H9 (cell line): ENCODE results near the gene RNF217. TPM values are rescaled to one million over a fixed set of nuclear protein-coding genes. Genes with fewer than 3 reads are reported as not detected.

Source experiments
- DNase-seq: peaks from one replicate; pipeline ENCODE4 v3.0.0-alpha.2; 2017
- H2AFZ ChIP-seq: one replicate; pipeline ENCODE4 v1.6.1; 2013; ENCODE audit warnings: mild to moderate bottlenecking, low read length, control low read depth, moderate library complexity
- H2AK5ac ChIP-seq: 2 replicates; pipeline ENCODE4 v1.6.1; 2013; ENCODE audit warnings: low read length, control low read depth, mixed read lengths; ENCODE audit not compliant: insufficient read length
- H2BK120ac ChIP-seq: one replicate; pipeline ENCODE4 v1.6.1; 2013; ENCODE audit warnings: low read depth, mild to moderate bottlenecking, low read length, control low read depth, inconsistent platforms; ENCODE audit not compliant: poor library complexity, severe bottlenecking
- H2BK12ac ChIP-seq: 2 replicates; pipeline ENCODE4 v1.6.1; 2013; ENCODE audit warnings: low read length, control low read depth, mixed read lengths, low read depth; ENCODE audit not compliant: insufficient read length
- H2BK15ac ChIP-seq: 2 replicates; pipeline ENCODE4 v1.6.1; 2013; ENCODE audit warnings: low read depth, low read length, control low read depth
- H2BK20ac ChIP-seq: one replicate; pipeline ENCODE4 v1.6.1; 2013; ENCODE audit warnings: low read depth, mild to moderate bottlenecking, low read length, control low read depth, inconsistent platforms; ENCODE audit not compliant: poor library complexity, severe bottlenecking
- H2BK5ac ChIP-seq: 2 replicates; pipeline ENCODE4 v1.6.1; 2013; ENCODE audit warnings: low read length, control low read depth, mixed read lengths; ENCODE audit not compliant: insufficient read length
- H3K14ac ChIP-seq: 2 replicates; pipeline ENCODE4 v1.6.1; 2013; ENCODE audit warnings: low read length, control low read depth; ENCODE audit not compliant: insufficient read depth
- H3K18ac ChIP-seq: 2 replicates; pipeline ENCODE4 v1.6.1; 2013; ENCODE audit warnings: low read depth, mild to moderate bottlenecking, mixed read lengths, low read length, control low read depth; ENCODE audit not compliant: insufficient read length
- H3K23ac ChIP-seq: 2 replicates; pipeline ENCODE4 v1.6.1; 2013; ENCODE audit warnings: low read length, control low read depth, mixed read lengths, low read depth; ENCODE audit not compliant: insufficient read length
- H3K23me2 ChIP-seq: 2 replicates; pipeline ENCODE4 v1.6.1; 2013; ENCODE audit warnings: low read depth, mild to moderate bottlenecking, mixed read lengths, low read length, control low read depth; ENCODE audit not compliant: insufficient read length, poor library complexity, severe bottlenecking
- H3K27ac ChIP-seq: 2 replicates; pipeline ENCODE4 v1.5.1; 2013; ENCODE audit warnings: low read length, control low read depth, mixed read lengths, low read depth; ENCODE audit not compliant: insufficient read length
- H3K27me3 ChIP-seq: 2 replicates; pipeline ENCODE4 v1.6.1; 2013; ENCODE audit warnings: low read length, control low read depth, inconsistent platforms; ENCODE audit not compliant: insufficient read depth
- H3K4ac ChIP-seq: 2 replicates; pipeline ENCODE4 v1.6.1; 2013; ENCODE audit warnings: low read depth, mild to moderate bottlenecking, control low read depth, inconsistent platforms, low read length, moderate library complexity
- H3K4me1 ChIP-seq: 2 replicates; pipeline ENCODE4 v1.6.1; 2013; ENCODE audit warnings: low read length, control low read depth, inconsistent platforms; ENCODE audit not compliant: insufficient read depth
- H3K4me2 ChIP-seq: 2 replicates; pipeline ENCODE4 v1.6.1; 2013; ENCODE audit warnings: low read length, control low read depth, mixed read lengths; ENCODE audit not compliant: insufficient read length, insufficient read depth
- H3K56ac ChIP-seq: 2 replicates; pipeline ENCODE4 v1.6.1; 2013; ENCODE audit warnings: low read depth, mild to moderate bottlenecking, mixed read lengths, low read length, control low read depth; ENCODE audit not compliant: insufficient read length
- H3K79me1 ChIP-seq: 2 replicates; pipeline ENCODE4 v1.6.1; 2013; ENCODE audit warnings: low read depth, mild to moderate bottlenecking, moderate library complexity, low read length, control low read depth, inconsistent platforms; ENCODE audit not compliant: insufficient read depth, poor library complexity, severe bottlenecking
- H3K79me2 ChIP-seq: 2 replicates; pipeline ENCODE4 v1.6.1; 2013; ENCODE audit warnings: low read length, control low read depth, inconsistent platforms; ENCODE audit not compliant: insufficient read depth
- H3K9ac ChIP-seq: 2 replicates; pipeline ENCODE4 v1.6.1; 2013; ENCODE audit warnings: low read length, control low read depth, mixed read lengths; ENCODE audit not compliant: insufficient read length; ENCODE audit errors: extremely low read depth
- H3K9me3 ChIP-seq: one replicate; pipeline ENCODE4 v1.6.1; 2013; ENCODE audit warnings: low read depth, low read length, inconsistent platforms; ENCODE audit not compliant: control insufficient read depth
- H3T11ph ChIP-seq: one replicate; pipeline ENCODE4 v1.6.1; 2013; ENCODE audit warnings: mild to moderate bottlenecking, low read length, control low read depth, inconsistent platforms
- H4K20me1 ChIP-seq: one replicate; pipeline ENCODE4 v1.6.1; 2013; ENCODE audit not compliant: control insufficient read depth, insufficient read length, insufficient read depth
- H4K5ac ChIP-seq: 2 replicates; pipeline ENCODE4 v1.6.1; 2013; ENCODE audit warnings: low read depth, mild to moderate bottlenecking, mixed read lengths, low read length, control low read depth; ENCODE audit not compliant: insufficient read length
- H4K8ac ChIP-seq: replicated peaks from 2 replicates; pipeline ENCODE4 v1.6.1; 2013; ENCODE audit warnings: low read length, control low read depth, mixed read lengths, low read depth; ENCODE audit not compliant: insufficient read length
- H4K91ac ChIP-seq: 2 replicates; pipeline ENCODE4 v1.6.1; 2013; ENCODE audit warnings: low read depth, mild to moderate bottlenecking, moderate library complexity, mixed read lengths, low read length, control low read depth; ENCODE audit not compliant: insufficient read length
- H3K27ac Mint-ChIP-seq, 3 experiments: 2 replicates in 2 of 3; 3 replicates in 1 of 3; pipeline ENCODE4 v1.8.0; 2020 to 2021; ENCODE audit warnings: mixed read lengths in 3 of 3, mild to moderate bottlenecking in 1 of 3, moderate library complexity in 1 of 3
- H3K27me3 Mint-ChIP-seq: 2 replicates; pipeline ENCODE4 v1.8.0; 2021; ENCODE audit warnings: low read depth, mild to moderate bottlenecking, moderate library complexity, mixed read lengths
- H3K36me3 Mint-ChIP-seq, 3 experiments: 2 replicates in 2 of 3; 3 replicates in 1 of 3; pipeline ENCODE4 v1.8.0; 2020 to 2021; ENCODE audit warnings: low read depth in 3 of 3, mixed read lengths in 3 of 3; ENCODE audit not compliant: insufficient read depth in 1 of 3
- H3K4me1 Mint-ChIP-seq, 2 experiments: 2 replicates each; pipeline ENCODE4 v1.8.0; 2020; ENCODE audit warnings: mixed read lengths in 2 of 2
- H3K4me3 Mint-ChIP-seq, 2 experiments: 2 replicates in 1 of 2; 3 replicates in 1 of 2; pipeline ENCODE4 v1.8.0; 2020 to 2021; ENCODE audit warnings: mild to moderate bottlenecking in 2 of 2, mixed read lengths in 2 of 2, moderate library complexity in 1 of 2
- H3K9me3 Mint-ChIP-seq, 2 experiments: 2 replicates in 1 of 2; 3 replicates in 1 of 2; pipeline ENCODE4 v1.8.0; 2020; ENCODE audit warnings: mild to moderate bottlenecking in 2 of 2, mixed read lengths in 2 of 2, moderate library complexity in 1 of 2
- CTCF ChIP-seq: fragments of 200-600 bp; sonication (generic); conservative IDR thresholded peaks from 3 replicates; pipeline ENCODE4 v1.8.0; 2021; ENCODE audit warnings: antibody characterized with exemption, mild to moderate bottlenecking
- WGBS: extraction: QIAGEN DNeasy Blood & Tissue Kit; methylation state at CpG from one replicate; pipeline ENCODE4 v1.1.7; 2013; ENCODE audit warnings: missing lambda C conversion rate, low lambda C conversion rate, mixed read lengths; ENCODE audit not compliant: insufficient read length; ENCODE audit errors: extremely low coverage; 5-methylcytosine and 5-hydroxymethylcytosine counted together
- total RNA-seq: library from RNA; stranded (reverse); gene quantifications from 2 replicates; pipeline ENCODE4 v1.2.1, GENCODE V29; 2021

RNF217 gene
- total RNA-seq, 1 experiment from 2014 or later = 9.6 TPM

DNA sequence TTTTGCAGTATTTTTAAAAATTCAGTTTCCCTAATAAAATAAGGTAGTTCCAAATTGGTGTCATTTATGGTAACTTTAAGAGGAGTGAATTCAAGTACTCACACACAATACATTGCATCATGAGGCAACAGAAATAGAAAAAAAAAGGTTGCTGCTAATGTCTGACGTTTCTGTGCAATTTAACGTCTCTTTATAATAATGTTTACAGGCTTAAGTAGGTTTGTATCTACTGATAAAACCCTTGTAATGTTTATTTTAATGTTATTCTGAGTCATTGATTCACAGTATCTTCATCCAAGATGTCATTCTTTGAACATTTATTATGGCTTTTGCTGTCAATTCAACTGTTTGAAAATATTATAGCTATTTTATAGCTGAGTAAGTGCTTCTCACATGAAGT, 86.0 kb downstream of the RNF217 start:
- H3K79me1 ChIP-seq = no peaks in the 10 kb centered on the region
- no peaks in the 10 kb centered on the region; the same call in 1 of the 2 replicates for H3K4me1 ChIP-seq
- no peaks in the 10 kb centered on the region for H3K36me3 Mint-ChIP-seq
- no peak overlapping the region for H3K14ac ChIP-seq
- no peaks in the 10 kb centered on the region for H3K9me3 Mint-ChIP-seq
- H4K20me1 ChIP-seq = no peaks in the 10 kb centered on the region
- H3K9me3 ChIP-seq = no peaks in the 10 kb centered on the region
- no peak overlapping the region for H4K91ac ChIP-seq
- no peak overlapping the region for H3K4me2 ChIP-seq
- H2BK5ac ChIP-seq = no peak overlapping the region
- H3K79me2 ChIP-seq = no peaks in the 10 kb centered on the region
- H2BK20ac ChIP-seq = no peak overlapping the region
- H3K18ac ChIP-seq = no peak overlapping the region
- H2AFZ ChIP-seq = no peak overlapping the region
- H3K4me1 Mint-ChIP-seq = peaks cover 16% of the 10 kb centered on the region in 2 experiments
- no peaks in the 10 kb centered on the region for H3K27me3 Mint-ChIP-seq
- H3K56ac ChIP-seq = no peak overlapping the region
- H3K23me2 ChIP-seq = no peaks in the 10 kb centered on the region
- no peaks in the 10 kb centered on the region for H3K27me3 ChIP-seq
- WGBS = no CpG with 5 or more reads among the region's 2 CpGs
- no peak overlapping the region for H3K4ac ChIP-seq
- no peak overlapping the region for H3K9ac ChIP-seq
- H3K23ac ChIP-seq = no peak overlapping the region
- no peak overlapping the region for H2BK15ac ChIP-seq
- no peak overlapping the region for H4K5ac ChIP-seq
- no peak overlapping the region for H2BK120ac ChIP-seq
- TF ChIP-seq CTCF = no peak
- H2AK5ac ChIP-seq = no peak overlapping the region
- no peak overlapping the region for H2BK12ac ChIP-seq
- H4K8ac ChIP-seq = no peak overlapping the region
- no peak overlapping the region for H3K27ac ChIP-seq
- no peak for DNase-seq
- H3K27ac Mint-ChIP-seq = no peak overlapping the region
- no peak overlapping the region for H3K4me3 Mint-ChIP-seq
- H3T11ph ChIP-seq = no peak overlapping the region
